Measurements from ENCODE around the gene GDI2. TPM values are rescaled to one million over a fixed set of nuclear protein-coding genes. Genes with fewer than 3 reads are reported as not detected.

Gene GDI2
- total RNA-seq, 3 donors from 2014 or later = 185 to 239 (median 211) TPM

GRCh38 chr10:5765617-5766016 is 47.6 kb downstream of the GDI2 start:
- Histone ChIP-seq H3K4me1 (ENCODE audit: low read depth) (no peaks in the 10 kb centered on the region), H3K9me3 (no peaks in the 10 kb centered on the region), H3K36me3 (ENCODE audit: low read depth) (peaks cover 5% of the 10 kb centered on the region), H3K4me3 (no peak overlapping the region)
- ATAC-seq = no peak
- TF ChIP-seq CTCF (IDR thresholded peaks at IDR 0.05) = no peak
- intact Hi-C loops (cut with DNase I, micrococcal nuclease) = no loop called here
- no peak for DNase-seq

GRCh38 chr10:5764422-5765297 is 48.6 kb downstream of the GDI2 start:
- no peak for ATAC-seq
- Histone ChIP-seq H3K4me1 (ENCODE audit: low read depth) (no peaks in the 10 kb centered on the region), H3K9me3 (no peaks in the 10 kb centered on the region), H3K36me3 (ENCODE audit: low read depth) (peaks cover 5% of the 10 kb centered on the region), H3K4me3 (no peak overlapping the region)
- DNase-seq = no peak
- TF ChIP-seq CTCF (IDR thresholded peaks at IDR 0.05) = no peak
- intact Hi-C loops (cut with DNase I, micrococcal nuclease) = no loop called here

- TF ChIP-seq CTCF (IDR thresholded peaks at IDR 0.05) = no peak
- DNase-seq (no peak), ATAC-seq (no peak)
- no peaks in the 10 kb centered on the region for H3K9me3 ChIP-seq
- intact Hi-C loops (cut with DNase I, micrococcal nuclease) = no loop called here
- peaks cover 5% of the 10 kb centered on the region for H3K36me3 ChIP-seq (ENCODE audit: low read depth)
- no peak overlapping the region for H3K4me3 ChIP-seq
- H3K4me1 ChIP-seq (ENCODE audit: low read depth) = no peaks in the 10 kb centered on the region
Measured at GRCh38 chr10:5762531-5762930, 50.7 kb downstream of the GDI2 start.

GRCh38 chr10:5761220-5761619 is 52.0 kb downstream of the GDI2 start:
- peaks cover 10% of the 10 kb centered on the region for H3K36me3 ChIP-seq (ENCODE audit: low read depth)
- no peak overlapping the region for H3K4me3 ChIP-seq
- TF ChIP-seq CTCF (IDR thresholded peaks at IDR 0.05) = no peak
- no peaks in the 10 kb centered on the region for H3K9me3 ChIP-seq
- DNase-seq (no peak), ATAC-seq (no peak)
- intact Hi-C loops (cut with DNase I, micrococcal nuclease) = no loop called here
- H3K4me1 ChIP-seq (ENCODE audit: low read depth) = no peaks in the 10 kb centered on the region

- intact Hi-C loops (cut with DNase I, micrococcal nuclease) = no loop called here
- H3K4me1 ChIP-seq (ENCODE audit: low read depth) = no peaks in the 10 kb centered on the region
- DNase-seq = no peak
- ATAC-seq = no peak
- H3K36me3 ChIP-seq (ENCODE audit: low read depth) = peaks cover 10% of the 10 kb centered on the region
- no peaks in the 10 kb centered on the region for H3K9me3 ChIP-seq
- no peak overlapping the region for H3K4me3 ChIP-seq
- no peak for TF ChIP-seq CTCF (IDR thresholded peaks at IDR 0.05)
Measured at GRCh38 chr10:5760515-5760914, 52.7 kb downstream of the GDI2 start.

Data from mucosa of descending colon (tissue), 3 donors.